Lower leg skin (tissue), 4 donors: ENCODE data around the gene SLC16A13. TPM values are rescaled to one million over a fixed set of nuclear protein-coding genes. Genes with fewer than 3 reads are reported as not detected.

ENCODE experiments used
- DNase-seq, 2 donors: peaks; one replicate each; pipeline ENCODE4 v3.0.0-alpha.2; 2019; ENCODE audit warnings: low spot score in 2 of 2
- H3K4me3 ChIP-seq: fragments of 200-600 bp; sonication (generic); 2 replicates; pipeline ENCODE4 v1.5.1; 2017; ENCODE audit warnings: mild to moderate bottlenecking, low read depth; ENCODE audit not compliant: poor library complexity, severe bottlenecking
- CTCF ChIP-seq, 3 donors: fragments of 450-650 bp; IDR thresholded peaks; one replicate each; pipeline ENCODE4 v1.5.1; 2016; ENCODE audit warnings: antibody characterized with exemption in 3 of 3, mild to moderate bottlenecking in 3 of 3, moderate library complexity in 2 of 3
- POLR2A ChIP-seq, 2 donors: fragments of 450-650 bp; IDR thresholded peaks; one replicate each; pipeline ENCODE4 v1.6.1; 2016 to 2017; ENCODE audit warnings: antibody characterized with exemption in 2 of 2, mild to moderate bottlenecking in 1 of 2, moderate library complexity in 1 of 2
- WGBS, 2 donors: methylation state at CpG; one replicate each; pipeline ENCODE4 v1.1.5; 2018; 5-methylcytosine and 5-hydroxymethylcytosine counted together
- intact Hi-C: fragments of 100-400 bp; cut with DNase I; formaldehyde crosslinking; loops from one replicate; pipeline ENCODE4 v1.15.0; 2023; ENCODE audit warnings: low total_unique reads
- total RNA-seq, 4 donors: library from RNA; depleted of rRNA; stranded (reverse); fragments of >200 nt; gene quantifications; one replicate each; pipeline ENCODE4 v1.1.0, GENCODE V29; 2016

Gene SLC16A13
- total RNA-seq, 4 donors from 2014 or later, result 1.0 to 5.2 (median 2.6) TPM

DNA sequence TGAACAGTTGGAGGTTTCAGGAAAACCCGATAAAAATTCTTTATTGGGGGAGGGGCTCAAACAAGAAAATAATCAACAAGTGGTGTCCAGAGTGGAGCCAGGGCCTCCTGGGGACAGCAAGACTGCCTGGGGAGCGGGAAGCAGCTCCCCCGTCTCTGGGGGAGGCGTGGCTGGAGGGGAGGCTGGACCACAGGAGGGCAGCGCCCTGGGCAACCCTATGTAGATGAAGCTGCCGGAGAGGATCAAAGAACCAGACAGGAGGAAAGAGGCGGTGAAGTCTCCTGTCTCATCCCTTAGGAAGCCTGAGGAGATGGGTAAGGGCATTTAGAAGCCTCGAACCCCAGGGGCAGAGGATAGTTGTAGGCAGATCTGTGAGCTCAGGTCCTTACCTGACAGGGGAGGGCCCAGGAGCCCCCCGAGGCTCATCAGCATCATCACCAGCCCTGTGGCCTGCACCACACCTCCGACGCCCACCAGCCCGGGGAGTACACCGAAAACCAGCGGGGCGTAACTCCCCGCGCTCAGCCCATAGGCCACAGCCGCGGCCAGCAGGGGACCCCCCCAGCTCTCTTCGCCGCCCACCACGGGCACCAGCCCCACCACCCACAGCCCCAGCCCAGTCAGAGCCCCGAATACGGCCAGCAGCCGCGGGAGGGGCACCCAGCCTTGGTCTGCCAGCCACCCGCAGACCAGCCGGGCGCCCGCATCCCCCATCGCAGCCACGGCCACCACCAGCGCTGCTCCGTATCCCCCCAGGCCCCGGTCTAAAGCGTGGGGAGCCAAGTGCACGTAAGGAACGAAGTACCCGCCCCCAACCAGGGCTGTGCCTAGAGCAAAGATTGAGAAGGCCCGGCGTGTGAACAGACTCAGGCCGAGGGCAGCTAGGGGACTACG is 6.0 kb downstream of the SLC16A13 start:
- WGBS, 2 donors, result 49 to 51% methylated on average over 30 to 36 of the region's 43 CpGs
- TF ChIP-seq CTCF (IDR thresholded peaks at IDR 0.05) (no peak), POLR2A (IDR thresholded peaks at IDR 0.05) (no peak)

DNA sequence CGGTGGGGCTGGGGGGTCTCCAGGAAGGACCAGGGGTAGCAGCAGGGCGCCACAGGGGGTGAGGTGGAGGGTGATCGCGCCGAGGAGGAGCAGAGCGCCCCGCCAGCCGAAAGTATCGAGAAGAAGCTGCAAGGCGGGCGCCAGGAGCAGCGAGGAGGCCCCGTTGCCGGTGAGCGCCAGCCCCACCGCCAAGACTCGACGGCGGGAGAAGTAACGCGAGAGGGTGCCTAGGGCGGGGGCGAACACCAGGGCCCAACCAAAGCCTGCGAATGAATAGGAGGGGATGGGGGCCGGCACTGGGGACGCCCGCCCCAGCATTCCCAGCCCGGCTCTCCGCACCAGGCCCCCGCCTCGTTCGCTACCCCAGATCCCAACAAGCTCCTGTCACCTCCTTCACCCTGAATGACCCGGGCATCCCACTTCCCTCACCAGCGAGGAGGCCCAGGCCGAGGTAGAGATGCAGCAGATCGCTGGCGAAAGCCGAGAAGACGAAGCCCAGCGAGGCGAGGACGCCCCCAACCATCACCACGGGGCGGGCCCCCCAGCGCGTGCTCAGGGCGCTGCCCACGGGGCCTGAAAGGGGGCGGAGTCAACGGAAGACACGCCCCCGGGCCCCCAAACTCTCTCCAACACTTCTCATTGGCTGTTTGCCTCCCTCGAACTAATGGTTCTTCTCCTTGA is 6.8 kb downstream of the SLC16A13 start:
- TF ChIP-seq CTCF (IDR thresholded peaks at IDR 0.05) (no peak), POLR2A (IDR thresholded peaks at IDR 0.05) (no peak)
- no peak overlapping the region for H3K4me3 ChIP-seq
- DNase-seq, result peak in 1 of 2 donors; percentile 21
- intact Hi-C loops, result no loop called here
- WGBS, 2 donors, result 21 to 22% methylated on average over 52 to 53 of the region's 53 CpGs

More for the DNA sequence above, 6.0 kb downstream of the SLC16A13 start:
- no peak for DNase-seq
- no peak overlapping the region for H3K4me3 ChIP-seq
- intact Hi-C loops, result no loop called here

- 2 to 3% methylated on average over 18 to 21 of the region's 21 CpGs for WGBS, 2 donors
- DNase-seq, result no peak
- intact Hi-C loops, result no loop called here
- H3K4me3 ChIP-seq, result peak overlapping the region; percentile 36
- TF ChIP-seq POLR2A (IDR thresholded peaks at IDR 0.05) (no peak), CTCF (IDR thresholded peaks at IDR 0.05) (no peak)
Observed at GRCh38 chr17:7043182-7043496, 7.3 kb downstream of the SLC16A13 start.

GRCh38 chr17:7043497-7044198 is 7.8 kb downstream of the SLC16A13 start, which contains the start of gene SLC16A11:
SLC16A11 (minus strand) TSS chr17:7044092; CDS start chr17:7043513, 579 bp downstream.
- intact Hi-C loops, result no loop called here
- WGBS, 2 donors, result 2 to 8% methylated on average over 23 to 57 of the region's 58 CpGs
- peak within 1 kb of the TSS; percentile 36 for H3K4me3 ChIP-seq
- TF ChIP-seq POLR2A (IDR thresholded peaks at IDR 0.05) (no peak), CTCF (IDR thresholded peaks at IDR 0.05) (no peak)
- peak; percentile 44 to 91 for DNase-seq

GRCh38 chr17:7045492-7046126 is 9.8 kb downstream of the SLC16A13 start:
- intact Hi-C loops, result no loop called here
- 26 to 29% methylated on average over 5 of the region's 5 CpGs for WGBS, 2 donors
- no peak for DNase-seq
- H3K4me3 ChIP-seq, result no peak overlapping the region
- TF ChIP-seq CTCF (IDR thresholded peaks at IDR 0.05) (peak in 1 of 3 donors; percentile 40), POLR2A (IDR thresholded peaks at IDR 0.05) (no peak)
